HL-60 (cell line): ENCODE data around the gene GH1.

Experiments used
- GABPA ChIP-seq: IDR thresholded peaks from 2 replicates; pipeline ENCODE4 v1.6.1; 2012; ENCODE audit warnings: low read depth
- POLR2AphosphoS5 ChIP-seq: IDR thresholded peaks from 2 replicates; pipeline ENCODE4 v1.6.1; 2012; ENCODE audit warnings: low read depth
- SPI1 ChIP-seq: IDR thresholded peaks from 2 replicates; pipeline ENCODE4 v1.6.1; 2012; ENCODE audit warnings: low read depth, mild to moderate bottlenecking, borderline replicate concordance
- TF ChIP-seq, protein P1 (sequence below): IDR thresholded peaks from 2 replicates; pipeline ENCODE4 v1.6.1; 2012; ENCODE audit warnings: low read depth; ENCODE audit not compliant: insufficient replicate concordance
- TF ChIP-seq, protein P2 (sequence below): IDR thresholded peaks from one replicate; pipeline ENCODE4 v1.5.1; 2011; ENCODE audit warnings: low read length, control low read depth, inconsistent platforms; ENCODE audit not compliant: insufficient read depth

DNA sequence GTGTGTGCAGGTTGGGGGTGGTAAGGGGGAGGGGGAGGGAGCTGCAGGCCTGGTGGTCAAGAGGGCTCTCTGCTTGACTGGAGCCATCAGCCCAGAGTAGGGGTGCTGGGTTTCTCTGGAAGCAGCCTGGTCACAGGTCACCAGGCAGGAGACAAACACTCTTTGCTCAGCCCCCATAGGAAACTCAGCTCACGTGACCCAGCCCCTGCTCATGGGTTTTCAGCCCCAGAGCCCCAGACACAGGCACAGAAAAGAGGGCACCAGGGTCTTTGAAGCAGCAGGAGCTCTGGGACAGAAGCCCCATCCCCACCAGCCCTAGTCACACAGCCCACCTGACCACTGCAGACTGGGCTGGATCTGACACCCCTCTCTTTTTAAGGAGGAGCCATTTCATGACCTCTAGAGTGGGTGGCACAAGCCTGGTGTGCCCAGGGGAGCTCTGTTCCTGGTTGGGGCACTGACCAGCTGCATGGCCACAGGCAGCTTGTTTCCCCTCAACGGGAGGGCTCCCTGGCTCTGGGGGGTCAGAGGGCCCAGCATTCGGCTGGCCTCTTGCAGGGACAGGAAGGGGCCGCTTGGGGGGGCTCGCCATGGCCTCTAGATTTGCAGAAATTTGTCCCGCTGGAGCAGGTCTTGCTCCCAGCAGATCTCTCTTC is 27.3 kb upstream of the GH1 start:
- TF ChIP-seq, protein P1, sequence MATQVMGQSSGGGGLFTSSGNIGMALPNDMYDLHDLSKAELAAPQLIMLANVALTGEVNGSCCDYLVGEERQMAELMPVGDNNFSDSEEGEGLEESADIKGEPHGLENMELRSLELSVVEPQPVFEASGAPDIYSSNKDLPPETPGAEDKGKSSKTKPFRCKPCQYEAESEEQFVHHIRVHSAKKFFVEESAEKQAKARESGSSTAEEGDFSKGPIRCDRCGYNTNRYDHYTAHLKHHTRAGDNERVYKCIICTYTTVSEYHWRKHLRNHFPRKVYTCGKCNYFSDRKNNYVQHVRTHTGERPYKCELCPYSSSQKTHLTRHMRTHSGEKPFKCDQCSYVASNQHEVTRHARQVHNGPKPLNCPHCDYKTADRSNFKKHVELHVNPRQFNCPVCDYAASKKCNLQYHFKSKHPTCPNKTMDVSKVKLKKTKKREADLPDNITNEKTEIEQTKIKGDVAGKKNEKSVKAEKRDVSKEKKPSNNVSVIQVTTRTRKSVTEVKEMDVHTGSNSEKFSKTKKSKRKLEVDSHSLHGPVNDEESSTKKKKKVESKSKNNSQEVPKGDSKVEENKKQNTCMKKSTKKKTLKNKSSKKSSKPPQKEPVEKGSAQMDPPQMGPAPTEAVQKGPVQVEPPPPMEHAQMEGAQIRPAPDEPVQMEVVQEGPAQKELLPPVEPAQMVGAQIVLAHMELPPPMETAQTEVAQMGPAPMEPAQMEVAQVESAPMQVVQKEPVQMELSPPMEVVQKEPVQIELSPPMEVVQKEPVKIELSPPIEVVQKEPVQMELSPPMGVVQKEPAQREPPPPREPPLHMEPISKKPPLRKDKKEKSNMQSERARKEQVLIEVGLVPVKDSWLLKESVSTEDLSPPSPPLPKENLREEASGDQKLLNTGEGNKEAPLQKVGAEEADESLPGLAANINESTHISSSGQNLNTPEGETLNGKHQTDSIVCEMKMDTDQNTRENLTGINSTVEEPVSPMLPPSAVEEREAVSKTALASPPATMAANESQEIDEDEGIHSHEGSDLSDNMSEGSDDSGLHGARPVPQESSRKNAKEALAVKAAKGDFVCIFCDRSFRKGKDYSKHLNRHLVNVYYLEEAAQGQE = no peak
- TF ChIP-seq, protein P2, sequence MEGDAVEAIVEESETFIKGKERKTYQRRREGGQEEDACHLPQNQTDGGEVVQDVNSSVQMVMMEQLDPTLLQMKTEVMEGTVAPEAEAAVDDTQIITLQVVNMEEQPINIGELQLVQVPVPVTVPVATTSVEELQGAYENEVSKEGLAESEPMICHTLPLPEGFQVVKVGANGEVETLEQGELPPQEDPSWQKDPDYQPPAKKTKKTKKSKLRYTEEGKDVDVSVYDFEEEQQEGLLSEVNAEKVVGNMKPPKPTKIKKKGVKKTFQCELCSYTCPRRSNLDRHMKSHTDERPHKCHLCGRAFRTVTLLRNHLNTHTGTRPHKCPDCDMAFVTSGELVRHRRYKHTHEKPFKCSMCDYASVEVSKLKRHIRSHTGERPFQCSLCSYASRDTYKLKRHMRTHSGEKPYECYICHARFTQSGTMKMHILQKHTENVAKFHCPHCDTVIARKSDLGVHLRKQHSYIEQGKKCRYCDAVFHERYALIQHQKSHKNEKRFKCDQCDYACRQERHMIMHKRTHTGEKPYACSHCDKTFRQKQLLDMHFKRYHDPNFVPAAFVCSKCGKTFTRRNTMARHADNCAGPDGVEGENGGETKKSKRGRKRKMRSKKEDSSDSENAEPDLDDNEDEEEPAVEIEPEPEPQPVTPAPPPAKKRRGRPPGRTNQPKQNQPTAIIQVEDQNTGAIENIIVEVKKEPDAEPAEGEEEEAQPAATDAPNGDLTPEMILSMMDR = no peak
- TF ChIP-seq POLR2AphosphoS5 = no peak
- no peak for TF ChIP-seq GABPA
- no peak for TF ChIP-seq SPI1
